HG02798 (cell line): Measurements from ENCODE around the gene RLIM.

ENCODE experiments used
- ATAC-seq: cut with Tn5 transposase; IDR thresholded peaks from one replicate; pipeline ENCODE4 v1.9.1; 2021; ENCODE audit warnings: mild to moderate bottlenecking; ENCODE audit not compliant: unreplicated experiment, poor library complexity

RLIM gene

GRCh38 chrX:74540635-74541249, 73.7 kb downstream of the RLIM start:
- no peak for ATAC-seq

DNA sequence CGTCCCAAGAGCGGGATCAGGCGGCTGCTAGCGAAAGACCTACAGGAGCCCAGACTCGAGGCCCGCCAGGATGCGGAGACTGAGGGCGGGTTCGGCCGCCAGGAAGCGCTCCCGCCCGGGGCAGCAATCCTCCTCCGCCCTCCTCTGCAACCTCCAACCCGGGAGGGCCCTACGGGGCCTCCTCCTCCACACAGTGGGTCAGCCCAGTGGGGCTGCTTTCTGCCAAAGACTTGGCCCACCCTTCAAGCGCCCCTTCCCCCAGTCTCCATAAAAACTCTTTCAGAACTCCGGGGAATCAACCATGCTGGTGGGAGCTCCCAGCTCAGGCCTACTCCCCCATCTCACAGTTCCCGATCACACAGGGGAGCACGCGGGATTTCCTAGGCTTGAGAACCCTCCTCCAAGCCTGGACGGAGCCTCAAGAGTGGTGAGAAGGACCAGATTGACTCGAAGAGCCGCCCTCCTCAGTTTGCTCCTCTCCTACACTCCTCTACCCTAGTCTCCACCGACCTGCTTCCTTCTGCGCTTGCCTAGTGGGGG, 77.5 kb downstream of the RLIM start:
- peak; percentile 16 for ATAC-seq

GRCh38 chrX:74536152-74536831, 78.1 kb downstream of the RLIM start:
- ATAC-seq: peak; percentile 67

- ATAC-seq: peak; percentile 37
Measured at GRCh38 chrX:74535408-74536151, 78.8 kb downstream of the RLIM start.
